Upper lobe of left lung (tissue), 4 donors: ENCODE measurements around the gene MYO18B.

Source experiments
- POLR2A ChIP-seq, 4 donors: fragments of 450-650 bp; IDR thresholded peaks; one replicate each; pipeline ENCODE4 v1.5.1; 2016 to 2017; ENCODE audit warnings: antibody characterized with exemption in 4 of 4, mild to moderate bottlenecking in 2 of 4
- POLR2AphosphoS5 ChIP-seq, 2 donors: sonication (generic); formaldehyde crosslinking; IDR thresholded peaks; one replicate each; pipeline ENCODE4 v1.5.1; 2017; ENCODE audit warnings: antibody characterized with exemption in 2 of 2
- TF ChIP-seq, protein P1 (sequence below), 6 experiments: fragments of 450-650 bp in 4 of 6; fragments of 200-600 bp in 2 of 6; sonication (generic) in 2 of 6; IDR thresholded peaks; one replicate each; pipeline ENCODE4 v1.5.1; 2016 to 2019; ENCODE audit warnings: antibody characterized with exemption in 6 of 6

- TF ChIP-seq, protein P1, sequence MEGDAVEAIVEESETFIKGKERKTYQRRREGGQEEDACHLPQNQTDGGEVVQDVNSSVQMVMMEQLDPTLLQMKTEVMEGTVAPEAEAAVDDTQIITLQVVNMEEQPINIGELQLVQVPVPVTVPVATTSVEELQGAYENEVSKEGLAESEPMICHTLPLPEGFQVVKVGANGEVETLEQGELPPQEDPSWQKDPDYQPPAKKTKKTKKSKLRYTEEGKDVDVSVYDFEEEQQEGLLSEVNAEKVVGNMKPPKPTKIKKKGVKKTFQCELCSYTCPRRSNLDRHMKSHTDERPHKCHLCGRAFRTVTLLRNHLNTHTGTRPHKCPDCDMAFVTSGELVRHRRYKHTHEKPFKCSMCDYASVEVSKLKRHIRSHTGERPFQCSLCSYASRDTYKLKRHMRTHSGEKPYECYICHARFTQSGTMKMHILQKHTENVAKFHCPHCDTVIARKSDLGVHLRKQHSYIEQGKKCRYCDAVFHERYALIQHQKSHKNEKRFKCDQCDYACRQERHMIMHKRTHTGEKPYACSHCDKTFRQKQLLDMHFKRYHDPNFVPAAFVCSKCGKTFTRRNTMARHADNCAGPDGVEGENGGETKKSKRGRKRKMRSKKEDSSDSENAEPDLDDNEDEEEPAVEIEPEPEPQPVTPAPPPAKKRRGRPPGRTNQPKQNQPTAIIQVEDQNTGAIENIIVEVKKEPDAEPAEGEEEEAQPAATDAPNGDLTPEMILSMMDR (IDR thresholded peaks at IDR 0.05): no peak
- no peak for TF ChIP-seq POLR2AphosphoS5 (IDR thresholded peaks at IDR 0.05)
- no peak for TF ChIP-seq POLR2A (IDR thresholded peaks at IDR 0.05)
Observed at GRCh38 chr22:25739659-25740344, 2.2 kb upstream of the MYO18B start.
